PC-3 (cell line): ENCODE data around the gene IGFBP6.
A peak's percentile ranks its signal among the peaks of the same experiment; 100 is the strongest.

Experiments used
- CTCF ChIP-seq: fragments of 300-600 bp; sonication (generic); conservative IDR thresholded peaks from 2 replicates; pipeline ENCODE4 v1.5.1; 2017; ENCODE audit warnings: antibody characterized with exemption, low read depth, mild to moderate bottlenecking, low read length
- EZH2 ChIP-seq: fragments of 300-600 bp; sonication (generic); IDR thresholded peaks from one replicate; pipeline ENCODE4 v1.6.1; 2017; ENCODE audit warnings: antibody characterized with exemption, mild to moderate bottlenecking, low read length; ENCODE audit not compliant: unreplicated experiment

DNA sequence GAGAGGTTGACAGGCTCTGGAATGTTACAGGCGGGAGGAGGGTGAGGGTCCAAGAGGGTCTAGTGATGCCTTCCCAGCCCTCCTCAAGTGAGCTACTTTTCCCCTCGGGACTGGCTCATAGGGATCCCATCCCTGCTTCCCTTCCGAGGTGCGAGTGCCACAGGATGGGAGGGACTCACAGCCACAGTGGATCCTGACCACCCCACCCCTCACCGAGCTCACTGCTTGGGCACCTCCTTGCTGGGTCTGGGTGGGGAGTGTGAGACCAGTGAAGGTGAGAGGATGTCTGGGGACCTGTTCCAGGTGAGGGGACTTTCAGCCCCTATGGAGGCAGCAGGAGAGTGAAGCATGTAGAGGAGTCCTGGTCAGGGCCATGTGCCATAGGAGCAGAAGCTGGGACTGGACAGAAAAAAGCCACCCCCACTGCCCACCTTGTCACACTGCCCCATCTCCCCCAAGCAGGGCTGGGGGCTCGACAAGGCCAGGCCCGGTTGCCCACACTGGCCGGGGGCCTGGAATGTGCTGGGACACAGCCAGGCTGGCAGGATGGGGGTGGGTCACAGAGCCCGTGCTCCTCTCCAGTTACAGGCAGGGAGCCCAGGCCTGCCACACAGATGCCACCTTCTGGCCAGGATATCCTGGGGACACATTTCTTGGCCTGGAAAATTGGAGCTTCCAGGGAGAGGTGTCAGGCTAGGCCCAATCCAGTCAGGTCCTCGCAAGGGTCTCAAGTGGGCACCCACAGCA, 49.3 kb upstream of the IGFBP6 start:
- TF ChIP-seq CTCF (peak; percentile 62), EZH2 (no peak)
